ENCODE measurements around the gene TMEM272. TPM values are rescaled to one million over a fixed set of nuclear protein-coding genes. Genes with fewer than 3 reads are reported as not detected.
A peak's percentile ranks its signal among the peaks of the same experiment; 100 is the strongest.

The TMEM272 gene
- total and polyA plus RNA-seq, 2 of the 13 experiments (the other 11 are each of a cell fraction or from before 2014, with no cell fraction given): 0.37 to 0.62 TPM

GRCh38 chr13:51781246-51782022 lies 63.5 kb downstream of the TMEM272 start (continued):
- TF ChIP-seq STAG1 (CRISPR knock-in tag; IDR thresholded peaks at IDR 0.05) (peak; percentile 74), RCOR2 (CRISPR knock-in tag; IDR thresholded peaks at IDR 0.05) (no peak), UBTF (CRISPR knock-in tag; IDR thresholded peaks at IDR 0.05) (no peak), TBX2 (CRISPR knock-in tag; IDR thresholded peaks at IDR 0.05; ENCODE audit: borderline replicate concordance) (no peak), RERE (CRISPR knock-in tag; IDR thresholded peaks at IDR 0.05; ENCODE audit: low read depth) (no peak), KDM2A (CRISPR knock-in tag; IDR thresholded peaks at IDR 0.05; ENCODE audit: borderline replicate concordance, low read depth) (peak; percentile 12; the same call in 1 of the 2 replicates), ZBTB2 (CRISPR knock-in tag; IDR thresholded peaks at IDR 0.05; ENCODE audit: low read depth) (no peak), ZNF234 (CRISPR knock-in tag; conservative IDR thresholded peaks at IDR 0.05) (no peak), ADNP (CRISPR knock-in tag; IDR thresholded peaks at IDR 0.05) (no peak), CTCF (CRISPR knock-in tag; IDR thresholded peaks at IDR 0.05) (peak; percentile 68), ZBTB42 (CRISPR knock-in tag; IDR thresholded peaks at IDR 0.05) (no peak), GATA4 (IDR thresholded peaks at IDR 0.05; ENCODE audit: borderline replicate concordance, low read depth) (no peak), ZFP90 (CRISPR knock-in tag; IDR thresholded peaks at IDR 0.05; ENCODE audit: borderline replicate concordance) (no peak), ESRRA (CRISPR knock-in tag; IDR thresholded peaks at IDR 0.05; ENCODE audit: low read depth) (no peak), TAF15 (IDR thresholded peaks at IDR 0.05; ENCODE audit: low read depth, low read length, poor library complexity, severe bottlenecking) (no peak)

Data from HepG2 (cell line).